GM21528 (cell line): ENCODE data around the gene PCED1A.
"Not testable (repeated sequence)": the region's sequence is repeated elsewhere in the genome, so short reads cannot be mapped to it uniquely, and the experiment has no call there.

Experiments used
- ATAC-seq: cut with Tn5 transposase; IDR thresholded peaks from one replicate; pipeline ENCODE4 v1.9.1; 2021; ENCODE audit warnings: mild to moderate bottlenecking, moderate library complexity; ENCODE audit not compliant: unreplicated experiment, low FRiP score

PCED1A gene

DNA sequence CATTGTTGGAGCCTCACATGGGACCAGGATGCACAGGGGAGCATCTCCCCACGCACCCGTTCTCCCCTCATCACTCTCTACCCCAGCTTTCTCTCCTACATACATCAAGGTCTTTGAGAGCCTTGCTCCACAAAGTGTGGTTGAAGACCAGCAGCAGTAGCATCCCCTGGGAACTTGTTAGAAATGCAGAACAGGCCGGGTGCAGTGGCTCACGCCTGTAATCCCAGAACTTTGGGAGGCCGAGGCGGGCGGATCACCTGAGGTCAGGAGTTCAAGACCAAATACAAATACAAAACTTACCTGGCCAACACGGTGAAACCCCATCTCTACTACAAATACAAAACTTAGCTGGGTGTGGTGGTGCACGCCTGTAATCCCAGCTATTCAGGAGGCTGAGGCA lies 32.5 kb downstream of the PCED1A start:
- ATAC-seq = not testable (repeated sequence)

DNA sequence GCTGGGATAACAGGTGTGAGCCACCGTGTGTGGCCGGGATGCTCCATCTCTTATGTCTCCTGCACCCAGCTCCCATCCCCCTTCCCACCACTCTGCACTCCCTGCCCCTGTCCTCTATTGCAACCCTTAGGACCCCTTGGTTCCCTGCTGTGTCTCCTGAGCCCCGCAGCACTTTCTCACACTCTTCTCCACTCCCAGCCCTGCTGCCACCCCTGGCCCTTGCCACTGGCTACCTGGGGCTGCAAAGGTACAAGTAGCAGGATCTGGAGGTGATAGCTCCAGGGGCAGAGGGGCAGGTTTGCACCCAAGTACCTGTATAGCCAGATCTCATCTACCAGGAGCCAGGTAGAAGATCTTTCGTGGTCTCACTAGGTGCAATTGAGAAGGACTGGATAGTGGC lies 33.4 kb downstream of the PCED1A start:
- ATAC-seq = no peak

DNA sequence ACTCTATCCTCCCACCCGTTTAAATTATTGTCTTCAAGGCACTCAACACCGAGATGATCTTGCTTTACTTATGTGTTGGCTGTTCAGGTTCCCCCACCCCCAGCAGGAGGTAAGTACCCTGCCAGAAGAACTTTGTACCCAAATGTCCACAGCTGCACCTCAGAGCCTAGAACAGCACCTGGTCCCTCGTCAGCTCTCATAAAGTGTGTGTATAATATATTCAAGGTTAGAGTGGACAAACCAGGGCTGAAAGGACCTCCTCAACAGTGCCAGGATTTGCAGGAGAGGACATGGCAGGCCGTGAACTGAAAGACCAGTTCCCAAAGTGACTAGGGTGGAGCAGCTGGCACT lies 34.1 kb downstream of the PCED1A start:
- no peak for ATAC-seq

DNA sequence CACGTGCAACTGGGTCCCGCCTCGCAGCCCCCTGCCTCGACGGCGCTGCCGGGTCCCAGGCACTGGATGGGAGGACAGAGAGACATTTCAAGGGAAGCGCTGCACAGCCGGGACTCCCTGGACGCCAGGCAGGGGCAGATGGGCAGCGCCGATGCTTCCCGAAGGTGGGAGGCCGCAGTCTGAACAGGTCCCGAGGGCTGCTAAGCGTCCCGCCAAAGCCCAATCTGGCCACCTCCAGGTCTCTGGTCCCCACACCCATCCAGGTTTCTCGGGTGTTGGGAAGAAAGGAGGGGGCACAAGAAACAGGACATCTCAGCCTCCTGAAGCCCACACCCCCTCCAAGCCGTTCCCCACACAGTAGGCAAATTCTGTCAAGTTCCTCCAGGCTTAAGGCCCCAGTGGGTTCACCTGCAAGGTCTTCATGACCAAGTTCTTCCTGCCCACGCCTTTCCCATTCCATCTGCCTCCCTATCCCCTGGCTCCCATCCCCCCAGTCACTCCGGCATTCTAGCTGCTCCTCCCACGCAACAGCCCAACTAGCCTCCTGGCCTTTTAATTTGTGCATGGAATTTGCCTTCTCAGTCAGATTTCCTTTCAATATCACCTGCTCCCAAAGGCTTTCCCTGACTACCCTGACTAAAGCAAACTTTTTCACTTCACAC lies 34.6 kb downstream of the PCED1A start:
- no peak for ATAC-seq

DNA sequence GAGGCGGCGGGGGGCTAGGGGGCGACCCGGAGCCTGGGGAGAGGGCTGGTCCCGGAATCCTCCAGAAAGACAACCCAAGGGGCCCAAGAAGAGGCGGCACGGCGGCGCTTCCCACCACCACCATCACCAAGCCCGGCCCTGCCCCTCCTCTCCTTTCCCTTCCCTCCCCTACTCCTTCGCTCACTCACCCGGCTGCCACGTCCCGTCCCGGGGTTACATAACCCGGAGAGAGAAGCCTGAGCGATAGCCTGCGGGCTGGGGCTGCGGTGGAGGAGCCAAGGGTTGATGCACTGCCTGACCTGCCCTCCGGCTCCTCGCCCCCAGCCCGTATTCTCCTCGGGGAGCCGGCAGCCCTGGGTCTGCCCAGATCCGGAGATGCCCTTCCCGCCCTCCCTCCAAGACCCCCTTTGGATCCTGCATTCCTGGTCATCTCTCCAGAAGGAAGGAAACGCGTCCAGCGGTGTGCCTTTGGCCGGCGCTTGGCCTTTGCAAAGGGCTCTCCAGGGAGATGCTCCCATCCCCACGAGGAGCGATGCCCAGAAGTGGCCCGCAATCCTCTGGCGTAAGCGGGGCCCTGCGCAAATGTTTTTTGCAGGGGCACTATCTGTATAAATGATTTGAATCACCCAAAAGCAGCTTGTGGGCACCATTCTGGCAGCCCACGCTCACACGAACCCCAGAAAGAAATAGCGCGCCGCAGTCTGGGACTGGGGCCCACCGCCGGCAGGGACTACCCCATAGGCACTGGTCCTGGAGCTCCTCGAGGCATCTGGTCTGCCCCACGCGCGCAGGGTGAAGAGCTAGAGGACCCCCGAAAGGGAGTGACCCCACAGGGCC lies 35.4 kb downstream of the PCED1A start:
- no peak for ATAC-seq

DNA sequence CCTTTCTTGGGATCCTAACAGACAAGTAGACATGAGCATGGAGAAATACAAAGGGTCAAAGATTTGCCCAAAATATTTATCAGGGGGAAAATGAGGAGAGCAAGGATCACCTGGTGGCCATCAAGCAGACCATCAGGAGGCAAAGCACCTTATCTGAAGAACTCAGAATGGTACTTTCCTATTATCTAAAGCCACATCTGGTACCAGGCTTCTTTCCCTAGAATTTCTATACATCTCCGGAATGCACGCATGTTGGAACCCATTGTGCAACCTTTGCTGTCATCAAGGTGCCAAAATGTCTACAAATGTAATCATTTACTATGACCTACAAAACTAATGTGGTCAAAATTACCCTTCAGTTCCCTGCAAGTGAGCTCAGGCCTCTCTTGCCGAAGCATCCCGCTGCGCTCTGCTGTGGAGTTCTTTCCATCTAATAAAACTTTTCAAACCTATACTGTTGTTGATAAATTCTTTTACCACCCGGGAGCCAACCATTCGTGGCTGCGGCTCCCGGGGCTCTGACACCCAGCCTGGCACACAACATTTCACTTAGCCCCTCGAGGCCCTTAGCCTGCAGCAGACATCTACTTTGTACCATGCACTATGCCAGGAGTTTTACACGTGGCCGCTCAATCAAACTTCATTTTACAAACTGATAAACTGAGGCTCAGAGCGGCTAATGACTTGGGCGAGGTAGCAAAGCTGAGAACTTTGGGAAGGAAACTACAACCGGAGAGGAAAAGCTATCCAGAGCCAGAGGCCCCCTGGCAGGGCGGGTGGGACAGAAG lies 36.2 kb downstream of the PCED1A start:
- no peak for ATAC-seq

DNA sequence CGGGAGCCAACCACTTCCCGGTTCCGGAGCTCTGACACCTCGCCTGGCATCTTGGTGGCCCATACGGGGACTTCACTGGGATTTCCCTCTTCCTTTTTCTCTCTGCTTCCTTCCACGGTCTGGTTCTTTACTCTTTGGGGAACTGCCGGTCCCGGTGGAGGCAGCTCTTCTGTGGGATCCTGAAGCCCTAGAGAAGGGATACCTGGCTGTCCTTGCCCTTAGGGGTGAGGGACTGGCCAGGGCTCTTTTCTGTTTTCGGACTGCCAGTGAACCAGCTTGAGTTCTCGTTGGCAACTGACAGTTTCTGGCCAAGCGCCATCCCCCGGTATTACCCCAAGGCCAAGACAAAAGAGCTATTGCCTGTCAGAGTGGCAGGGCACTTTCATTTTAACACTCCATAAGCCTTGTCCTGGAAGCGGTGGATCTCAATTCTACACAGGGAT lies 39.1 kb downstream of the PCED1A start:
- ATAC-seq = peak; percentile 24

DNA sequence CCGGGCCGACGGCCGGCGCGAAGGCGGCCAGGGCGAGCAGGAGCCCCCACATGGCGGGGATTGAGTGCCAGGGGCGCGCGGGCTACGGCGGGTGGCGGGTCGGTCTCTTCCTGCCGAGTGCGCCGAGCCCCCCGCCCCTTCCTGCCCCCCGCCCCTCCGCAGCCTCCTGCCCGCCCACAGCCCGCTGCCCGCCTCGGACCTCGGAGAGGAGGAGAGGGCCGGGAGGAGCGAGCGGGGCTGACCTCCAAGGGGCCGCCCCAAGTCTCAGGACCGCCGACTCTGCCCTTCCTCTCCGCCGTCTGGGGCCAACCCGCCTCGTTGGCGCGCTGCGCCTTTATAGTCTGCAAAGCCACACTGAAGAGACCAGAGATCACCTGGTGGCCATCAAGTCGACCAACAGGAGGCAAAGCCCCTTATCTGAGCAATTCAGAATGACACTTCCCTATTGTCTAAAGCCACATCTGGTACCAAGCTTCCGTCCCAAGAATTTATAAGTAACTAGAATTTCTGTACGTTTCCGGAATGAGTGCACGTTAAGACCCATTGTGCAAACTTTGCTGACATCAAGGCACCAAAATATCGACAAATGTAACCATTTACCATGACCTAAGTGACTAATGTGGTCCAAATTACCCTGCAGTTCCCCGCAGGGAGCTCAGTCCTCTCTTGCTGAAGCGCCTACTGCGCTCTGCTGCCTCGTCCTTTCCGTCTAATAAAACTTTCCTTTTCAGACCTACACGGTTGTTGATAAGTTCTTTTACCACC lies 39.8 kb downstream of the PCED1A start, which contains the start of gene CPXM1:
Gene CPXM1, minus strand, starts transcription at position 107 of the 765 bp plus-strand sequence. Its CDS starts 55 bp downstream, at position 52.
- ATAC-seq = peak; percentile 57

DNA sequence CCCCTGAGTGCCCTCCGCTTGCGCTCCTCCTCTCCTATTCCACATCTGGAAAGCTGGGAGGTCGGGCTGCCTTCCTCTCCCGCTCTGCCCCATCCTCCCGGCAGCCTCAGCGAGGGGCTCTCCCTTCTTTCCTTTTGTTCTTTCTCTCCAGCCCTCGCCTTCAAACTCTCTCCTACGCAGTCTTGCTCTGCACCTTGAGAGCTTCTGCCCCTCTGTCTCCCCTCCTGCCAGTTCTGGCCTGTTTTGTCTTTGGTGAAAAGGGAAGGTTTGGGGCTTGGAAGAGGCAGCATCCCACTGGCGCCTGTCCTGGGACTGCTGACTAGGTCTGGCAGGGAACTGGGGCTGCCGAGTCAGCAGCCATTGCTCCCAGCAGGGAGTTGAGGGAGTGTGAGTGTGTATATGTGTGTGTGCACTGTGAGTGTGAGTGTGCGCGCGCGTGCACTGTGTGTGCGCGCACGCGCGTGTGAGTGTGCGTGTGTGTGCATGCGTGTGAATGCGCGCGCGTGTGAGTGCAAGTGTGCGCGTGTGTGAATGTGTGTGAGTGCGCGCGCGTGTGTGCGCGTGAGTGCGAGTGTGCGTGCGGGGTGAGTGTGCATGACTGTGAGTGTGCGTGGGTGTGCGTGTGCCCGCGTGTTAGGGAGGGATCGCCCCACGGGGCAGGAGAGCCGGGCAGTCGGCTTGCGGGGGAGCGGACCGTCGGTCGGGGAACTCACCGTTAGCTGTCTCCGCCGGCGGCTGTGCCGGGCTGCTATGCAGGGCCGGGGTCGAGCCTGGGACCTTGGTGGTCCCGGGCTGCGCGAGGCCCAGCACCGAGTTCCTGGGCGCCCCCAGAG lies 40.6 kb downstream of the PCED1A start:
- ATAC-seq = no peak

DNA sequence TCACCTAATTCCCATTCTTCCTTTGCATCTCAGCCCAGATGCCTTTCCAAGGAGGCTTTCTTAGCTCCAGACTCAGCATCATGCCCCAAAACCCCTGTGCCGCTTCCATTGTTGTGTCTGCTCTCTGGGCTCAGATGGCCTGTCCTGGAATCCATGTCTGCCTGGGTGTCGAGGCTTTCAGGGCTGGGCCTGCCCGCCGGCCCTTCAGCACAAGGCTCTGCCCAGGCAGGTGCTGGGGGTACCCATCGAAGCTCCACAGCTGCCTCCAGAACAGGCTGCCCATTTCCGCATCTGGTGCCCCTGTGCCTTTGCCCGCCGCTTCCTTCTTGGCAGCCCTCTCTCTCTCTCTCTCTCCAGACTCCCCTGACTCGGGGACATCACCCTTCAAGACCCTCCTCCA lies 41.2 kb downstream of the PCED1A start:
- no peak for ATAC-seq

DNA sequence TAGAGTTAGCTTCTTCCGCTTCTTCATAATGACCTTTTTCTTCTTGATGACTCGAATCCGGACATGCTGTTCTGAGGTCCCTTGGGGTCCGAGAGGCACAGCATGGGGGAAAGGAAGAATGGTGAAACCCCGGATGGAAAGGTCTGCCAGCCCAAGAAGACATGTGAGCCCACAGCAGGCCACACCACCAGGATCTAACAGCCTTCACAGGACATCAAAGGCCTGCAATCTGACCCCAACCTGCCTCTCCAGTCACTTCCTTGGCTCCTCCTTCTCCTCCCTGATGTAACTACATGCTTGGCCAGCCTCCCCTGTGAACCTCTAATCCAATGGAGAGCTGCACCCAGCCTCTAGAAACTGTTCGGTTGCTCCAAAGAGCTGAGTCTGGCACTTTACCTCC lies 41.6 kb downstream of the PCED1A start:
- no peak for ATAC-seq

DNA sequence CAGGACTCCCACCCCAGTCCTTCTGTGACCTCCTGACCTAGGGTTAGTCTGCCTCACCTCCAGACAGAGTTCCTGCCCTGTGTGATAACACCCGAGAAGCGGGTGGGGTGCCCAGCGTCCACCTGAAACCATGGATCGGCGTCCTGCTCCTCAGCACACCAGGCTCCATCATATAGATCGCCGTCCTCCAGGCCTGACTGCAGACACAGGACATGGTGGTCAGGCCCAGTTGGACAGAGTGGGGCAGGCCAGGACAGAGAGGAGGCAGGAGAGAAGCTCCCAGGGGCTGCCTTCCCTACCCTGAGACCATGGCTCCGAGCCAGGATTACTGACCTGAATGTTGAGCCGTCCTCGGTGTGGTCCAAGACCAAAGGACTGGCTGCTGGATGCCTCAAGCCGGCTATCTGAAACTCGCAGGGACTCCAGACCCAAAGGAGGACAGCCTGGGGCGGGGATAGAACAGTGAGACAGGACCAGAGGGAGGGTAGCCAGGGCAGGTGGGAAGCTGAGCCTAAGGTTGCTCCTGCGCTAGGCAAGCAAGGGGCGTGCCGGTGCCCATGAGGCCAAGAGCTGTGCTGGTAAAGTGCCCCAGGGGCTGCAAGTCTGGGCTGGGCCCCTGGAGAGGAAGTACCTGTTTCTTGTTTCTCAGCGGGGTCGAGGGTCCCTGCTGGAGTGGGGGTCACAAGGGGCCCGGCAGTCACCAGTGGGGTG lies 42.2 kb downstream of the PCED1A start:
- ATAC-seq = no peak

DNA sequence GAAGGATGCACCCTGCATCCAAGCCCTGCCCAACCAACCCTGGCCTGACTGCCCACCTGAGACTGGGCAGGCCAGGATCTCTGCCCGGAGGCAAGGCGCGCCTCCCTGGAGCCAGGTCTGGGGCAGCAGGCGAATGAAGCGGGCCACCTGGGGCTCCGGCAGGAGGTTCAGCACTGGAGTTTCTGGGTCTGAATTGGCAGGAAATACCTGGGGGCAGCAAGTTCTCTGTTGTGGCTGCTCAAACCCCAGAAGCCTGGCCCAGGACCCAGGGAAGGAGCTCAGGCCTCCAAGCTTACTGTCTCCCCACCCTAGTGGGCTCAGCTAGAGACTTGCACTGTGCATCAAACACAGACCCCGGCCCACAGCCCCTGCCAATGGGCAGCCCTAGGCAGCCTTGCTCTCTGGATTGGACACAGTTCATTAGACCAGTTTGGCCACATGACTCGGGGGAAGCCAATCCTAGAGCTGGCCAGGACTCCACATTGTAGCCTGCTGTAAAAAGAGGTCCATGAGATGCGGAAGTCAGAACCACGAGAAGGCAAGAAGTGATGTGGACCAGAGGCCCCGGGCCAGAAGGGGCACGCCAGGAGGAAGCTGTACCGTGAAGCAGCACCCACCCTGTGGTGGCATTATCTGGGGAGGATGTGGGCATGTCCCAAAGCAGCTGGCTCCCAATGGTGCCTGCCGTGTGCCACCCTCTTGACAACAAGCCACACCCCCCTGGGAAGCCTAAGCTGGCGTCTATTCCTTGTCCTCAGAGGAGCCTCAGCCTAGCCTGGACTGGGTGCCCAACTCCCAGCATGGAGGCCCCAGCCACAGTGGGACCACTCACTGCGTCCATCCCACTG lies 43.1 kb downstream of the PCED1A start:
- no peak for ATAC-seq

DNA sequence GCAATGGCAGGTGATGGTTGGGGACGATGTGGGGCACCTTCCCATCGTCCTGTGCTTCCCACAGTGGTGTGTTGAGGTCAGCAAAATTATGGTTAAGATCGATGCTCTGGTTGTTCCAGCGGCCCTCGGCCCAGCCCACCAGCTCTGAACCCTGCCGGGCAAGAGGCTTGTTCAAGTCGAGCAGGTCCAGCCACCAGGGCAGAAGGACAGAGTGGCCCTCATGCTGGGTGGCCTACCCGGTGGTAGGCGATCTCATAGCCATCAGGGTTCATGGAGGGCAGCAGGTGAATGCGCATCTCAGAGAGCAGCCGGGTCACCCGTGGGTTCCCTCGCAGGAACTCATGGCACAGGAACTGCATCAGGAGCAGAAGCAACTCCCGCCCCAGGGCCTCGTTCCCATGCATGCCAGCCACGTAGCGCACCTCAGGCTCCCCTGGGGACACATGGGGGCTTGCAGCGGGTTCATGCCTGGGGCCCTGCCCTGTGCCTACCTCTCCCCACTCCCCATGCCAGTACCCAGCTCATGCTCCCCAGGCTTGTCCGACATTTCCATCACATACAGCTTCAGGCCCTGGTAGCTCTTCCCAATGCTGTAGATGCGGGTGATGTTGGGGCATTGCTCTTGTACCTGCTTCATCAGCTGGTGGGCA lies 44.3 kb downstream of the PCED1A start:
- no peak for ATAC-seq

DNA sequence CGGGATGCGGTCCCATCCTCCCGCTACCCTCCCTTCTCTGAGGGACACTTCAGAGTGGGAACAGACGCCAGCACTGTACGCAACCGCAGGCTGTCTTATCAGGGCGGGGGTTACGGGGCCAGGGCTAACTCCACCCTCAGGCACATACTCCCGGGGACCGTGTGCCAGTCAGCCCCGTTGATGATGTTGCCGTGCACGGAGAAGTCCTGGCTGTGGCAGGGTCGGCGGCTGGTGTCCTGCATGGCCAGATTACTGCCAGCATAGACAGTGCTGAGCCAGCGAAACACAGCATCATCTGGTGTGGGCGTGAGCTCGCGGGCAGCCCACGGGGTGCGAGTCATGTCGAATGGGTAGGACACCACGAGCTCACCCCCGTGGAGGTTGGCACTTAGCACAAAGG lies 45.0 kb downstream of the PCED1A start:
- ATAC-seq = no peak

DNA sequence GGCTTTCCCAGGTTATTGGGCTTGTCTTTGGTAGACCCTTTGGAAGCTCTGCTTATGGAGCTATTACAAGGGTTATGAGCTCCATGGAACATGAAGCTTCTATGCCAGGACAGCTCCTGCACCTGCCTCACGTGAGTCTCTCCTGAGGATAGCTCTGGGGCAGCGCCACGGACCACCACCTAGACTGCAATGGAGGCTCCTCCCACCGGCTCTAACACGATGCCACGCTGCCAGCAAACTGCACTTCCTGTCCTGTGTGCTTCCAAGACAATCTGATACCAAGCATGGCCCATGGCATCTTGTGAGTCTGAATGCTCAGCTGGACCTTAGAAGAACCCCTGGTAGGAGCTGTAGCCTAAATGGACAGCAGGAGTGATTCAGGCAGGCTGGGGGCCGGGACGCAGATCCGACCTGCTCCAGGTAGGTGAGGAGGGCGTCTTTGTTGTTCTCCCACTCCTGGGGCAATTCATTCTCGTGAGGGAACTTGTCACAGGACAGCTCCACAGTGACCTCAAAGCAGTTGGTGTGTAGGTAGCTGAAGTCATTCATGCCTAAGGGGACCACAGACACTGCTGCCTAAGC lies 45.5 kb downstream of the PCED1A start:
- no peak for ATAC-seq

DNA sequence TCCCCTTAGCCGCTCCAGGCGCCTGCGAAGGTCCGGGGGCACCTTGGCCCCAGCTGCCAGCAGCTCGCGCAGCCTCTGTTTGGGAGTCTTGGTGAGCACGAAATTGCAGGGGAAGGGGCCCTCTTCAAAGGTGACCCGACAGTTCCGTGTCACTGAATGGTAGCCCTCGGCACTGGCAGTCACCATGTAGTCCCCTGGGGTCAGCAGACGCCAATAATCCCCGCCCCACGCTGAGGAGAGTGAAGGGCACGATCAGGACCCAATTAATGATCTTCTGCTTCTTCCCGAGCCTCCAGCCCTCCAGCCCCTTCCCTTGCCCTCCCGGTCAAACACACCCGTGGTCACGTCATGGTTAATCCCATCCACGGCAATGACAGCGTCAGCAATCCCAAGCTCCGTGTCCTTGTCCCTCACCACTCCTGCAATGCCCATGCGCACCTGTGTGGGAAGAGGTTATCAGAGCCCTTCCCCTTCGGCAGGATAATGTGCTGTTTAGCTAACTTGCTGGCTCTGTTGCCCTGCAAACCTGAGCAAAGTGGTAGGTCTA lies 46.2 kb downstream of the PCED1A start:
- no peak for ATAC-seq
